Kidney (tissue), 14 donors: ENCODE results near the gene RAP1A. TPM values are rescaled to one million over a fixed set of nuclear protein-coding genes. Genes with fewer than 3 reads are reported as not detected.

Experiments used
- DNase-seq, 5 donors: peaks; one replicate each; pipeline ENCODE4 v3.0.0-alpha.2; 2013 to 2020
- FAIRE-seq: peaks from 2 replicates; lab custom pipeline; 2012; peaks lifted over from hg19 to GRCh38; lab: Jason Lieb, UNC
- H3K27ac ChIP-seq, 2 donors: one replicate each; pipeline ENCODE4 v1.7.0; 2013; ENCODE audit warnings: low read depth in 2 of 2, low read length in 2 of 2, inconsistent platforms in 1 of 2
- H3K27me3 ChIP-seq: one replicate; pipeline ENCODE4 v1.7.1; 2013; ENCODE audit warnings: low read length, inconsistent platforms; ENCODE audit not compliant: control insufficient read depth, insufficient read depth
- H3K36me3 ChIP-seq, 3 donors: one replicate each; pipeline versions ENCODE4 v1.7.0 to v1.7.1; 2013; ENCODE audit warnings: low read length in 3 of 3, control low read depth in 1 of 3, inconsistent platforms in 1 of 3; ENCODE audit not compliant: insufficient read depth in 3 of 3, control insufficient read depth in 2 of 3
- H3K4me1 ChIP-seq, 3 donors: one replicate each; pipeline versions ENCODE4 v1.7.0 to v1.7.1; 2013; ENCODE audit warnings: low read length in 3 of 3, inconsistent platforms in 1 of 3, low read depth in 1 of 3; ENCODE audit not compliant: control insufficient read depth in 2 of 3, insufficient read depth in 2 of 3
- H3K4me3 ChIP-seq, 3 donors: one replicate each; pipeline versions ENCODE4 v1.7.0 to v1.8.1; 2013; ENCODE audit warnings: low read length in 3 of 3, control low read depth in 1 of 3, inconsistent platforms in 1 of 3
- H3K9ac ChIP-seq, 3 donors: one replicate each; pipeline versions ENCODE4 v1.7.0 to v1.7.1; 2013; ENCODE audit warnings: low read length in 3 of 3, control low read depth in 1 of 3, inconsistent platforms in 1 of 3
- H3K9me3 ChIP-seq, 3 donors: one replicate each; pipeline versions ENCODE4 v1.7.0 to v1.7.1; 2013; ENCODE audit warnings: low read length in 3 of 3, control low read depth in 1 of 3, inconsistent platforms in 1 of 3; ENCODE audit not compliant: control insufficient read depth in 2 of 3, insufficient read depth in 1 of 3
- intact Hi-C: fragments of 100-400 bp; cut with DNase I; formaldehyde crosslinking; loops from one replicate; pipeline ENCODE4 v1.11.1; 2022
- polyA plus RNA-seq: library from polyadenylated mRNA; stranded (reverse); fragments of 350-450 nt; fragmentation: Illumina TruSeq; extraction: RNeasy Lipid Tissue Mini Kit (QIAGEN cat#74804); gene quantifications from one replicate; pipeline ENCODE4 v1.2.3, GENCODE V29; 2014; ENCODE audit warnings: low read depth, low replicate concordance; ENCODE audit not compliant: insufficient read depth
- total RNA-seq: library from RNA; stranded (reverse); fragmentation: NEBNext Ultra II Directional; extraction: Animal tissue kit (Norgen Biotek cat#: 25700); gene quantifications from one replicate; pipeline ENCODE4 v1.2.1, GENCODE V29; 2021
- TF ChIP-seq, protein P1 (sequence below): IDR thresholded peaks from 3 replicates; pipeline ENCODE4 v1.5.1; 2012; ENCODE audit warnings: mild to moderate bottlenecking, moderate library complexity, borderline replicate concordance; ENCODE audit not compliant: insufficient read depth; ENCODE audit errors: extremely low read depth
- donor health status: control.
- donor health status: control.
- donor health status: control.
- donor health status: control.
- donor health status: control.
- donor health status: DM: yes; HTN: yes; CAD: no.
- donor health status: Normal renal cell carcinoma (clear cell type).

RAP1A gene
- total and polyA plus RNA-seq, 2 donors from 2014 or later = 55.8 to 91.3 TPM

DNA sequence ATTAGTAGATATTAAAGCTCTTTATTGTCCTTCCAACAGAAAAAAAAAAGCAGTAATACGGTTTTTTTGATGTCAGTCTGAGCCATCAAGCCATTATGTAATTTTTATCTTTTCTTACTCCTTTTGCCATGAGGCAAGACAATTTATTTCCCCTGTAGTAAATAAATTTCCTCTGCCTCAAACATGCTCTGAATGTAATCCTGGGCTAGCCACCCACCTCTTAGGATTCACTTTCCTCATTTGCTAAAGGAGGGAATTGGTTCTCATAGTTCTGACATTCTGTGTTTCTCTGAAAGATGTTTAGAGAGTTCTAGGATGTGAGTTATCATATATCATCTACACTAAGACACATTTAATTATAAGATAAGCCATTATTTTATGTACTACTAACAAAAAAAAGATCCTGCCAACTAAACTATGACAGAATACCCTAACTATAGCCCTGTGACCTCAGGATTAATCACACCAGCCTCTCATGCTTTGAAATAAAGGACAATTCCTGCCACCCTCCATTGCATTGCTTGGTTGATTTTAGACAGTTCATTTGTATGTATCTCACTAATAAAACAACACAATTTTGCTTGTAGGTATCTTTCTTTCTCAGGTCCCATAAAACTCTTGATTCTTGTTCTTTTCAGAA is 34.0 kb upstream of the RAP1A start:
- H3K27me3 ChIP-seq = no peaks in the 10 kb centered on the region
- no peak overlapping the region for H3K27ac ChIP-seq
- intact Hi-C loops = no loop called here
- no peak for FAIRE-seq
- H3K4me1 ChIP-seq = peaks cover 0 to 10% (median 2%) of the 10 kb centered on the region in 3 donors
- TF ChIP-seq, protein P1, sequence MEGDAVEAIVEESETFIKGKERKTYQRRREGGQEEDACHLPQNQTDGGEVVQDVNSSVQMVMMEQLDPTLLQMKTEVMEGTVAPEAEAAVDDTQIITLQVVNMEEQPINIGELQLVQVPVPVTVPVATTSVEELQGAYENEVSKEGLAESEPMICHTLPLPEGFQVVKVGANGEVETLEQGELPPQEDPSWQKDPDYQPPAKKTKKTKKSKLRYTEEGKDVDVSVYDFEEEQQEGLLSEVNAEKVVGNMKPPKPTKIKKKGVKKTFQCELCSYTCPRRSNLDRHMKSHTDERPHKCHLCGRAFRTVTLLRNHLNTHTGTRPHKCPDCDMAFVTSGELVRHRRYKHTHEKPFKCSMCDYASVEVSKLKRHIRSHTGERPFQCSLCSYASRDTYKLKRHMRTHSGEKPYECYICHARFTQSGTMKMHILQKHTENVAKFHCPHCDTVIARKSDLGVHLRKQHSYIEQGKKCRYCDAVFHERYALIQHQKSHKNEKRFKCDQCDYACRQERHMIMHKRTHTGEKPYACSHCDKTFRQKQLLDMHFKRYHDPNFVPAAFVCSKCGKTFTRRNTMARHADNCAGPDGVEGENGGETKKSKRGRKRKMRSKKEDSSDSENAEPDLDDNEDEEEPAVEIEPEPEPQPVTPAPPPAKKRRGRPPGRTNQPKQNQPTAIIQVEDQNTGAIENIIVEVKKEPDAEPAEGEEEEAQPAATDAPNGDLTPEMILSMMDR = no peak
- H3K4me3 ChIP-seq = no peak overlapping the region
- no peaks in the 10 kb centered on the region for H3K9me3 ChIP-seq
- no peaks in the 10 kb centered on the region for H3K36me3 ChIP-seq
- DNase-seq = no peak
- no peak overlapping the region for H3K9ac ChIP-seq

DNA sequence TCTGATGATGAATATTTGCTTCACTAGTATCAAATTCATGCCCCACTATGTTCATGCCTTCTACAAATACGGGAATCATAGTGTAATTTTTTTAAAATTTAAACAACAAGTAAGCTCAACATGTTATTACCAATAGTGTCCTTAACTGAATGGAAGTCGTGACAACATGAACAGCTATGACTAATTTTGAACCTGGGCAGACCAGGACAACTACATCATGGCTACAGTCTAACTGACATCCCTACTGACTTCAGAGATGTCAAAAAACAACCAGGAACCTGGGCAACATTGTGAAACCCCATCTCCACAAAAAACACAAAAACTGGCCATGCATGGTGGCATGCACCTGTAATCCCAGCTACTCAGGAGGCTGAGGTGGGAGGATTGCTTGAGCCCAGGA is 33.5 kb upstream of the RAP1A start:
- Histone ChIP-seq H3K27ac (no peak overlapping the region), H3K4me1 (peaks cover 0 to 10% (median 2%) of the 10 kb centered on the region in 3 donors), H3K27me3 (no peaks in the 10 kb centered on the region), H3K9ac (no peak overlapping the region), H3K4me3 (no peak overlapping the region), H3K9me3 (no peaks in the 10 kb centered on the region), H3K36me3 (no peaks in the 10 kb centered on the region)
- TF ChIP-seq, protein P1 = no peak
- FAIRE-seq (no peak), DNase-seq (no peak)
- intact Hi-C loops = no loop called here

DNA sequence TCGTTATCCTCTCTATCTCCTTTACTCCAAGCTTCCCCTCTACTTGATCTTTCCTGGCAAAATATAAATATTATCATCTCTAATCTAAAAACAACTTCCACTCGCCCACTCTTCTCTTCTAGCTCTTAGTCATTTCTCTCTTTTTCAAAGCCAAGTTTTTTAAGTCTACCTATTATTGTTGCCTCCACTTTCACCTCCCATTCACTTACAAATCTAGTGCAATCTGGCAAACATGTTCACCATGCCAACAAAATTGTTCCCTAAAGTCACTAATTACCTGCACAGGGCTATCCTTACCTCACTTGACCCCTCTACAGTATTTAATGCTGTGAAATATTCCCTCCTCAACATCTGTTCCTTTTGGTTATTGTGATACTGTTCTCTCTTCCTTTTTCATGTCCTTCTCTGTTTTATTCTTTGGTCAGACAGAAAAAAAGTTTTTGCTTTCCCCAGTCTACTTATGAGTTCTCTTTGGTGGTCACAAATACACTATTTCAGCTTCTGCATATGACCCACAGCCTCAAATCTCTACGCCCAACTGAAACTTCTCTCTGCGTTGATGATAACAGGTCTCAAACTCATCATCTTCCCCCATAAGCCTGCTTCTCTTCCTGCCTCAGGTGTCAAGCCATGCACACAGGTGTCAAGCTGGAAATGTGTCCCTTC is 31.9 kb upstream of the RAP1A start:
- peaks cover 0 to 11% (median 8%) of the 10 kb centered on the region in 3 donors for H3K4me1 ChIP-seq
- intact Hi-C loops = no loop called here
- H3K27ac ChIP-seq = no peak overlapping the region
- H3K4me3 ChIP-seq = no peak overlapping the region
- DNase-seq (no peak), FAIRE-seq (no peak)
- no peaks in the 10 kb centered on the region for H3K36me3 ChIP-seq
- TF ChIP-seq, protein P1 = no peak
- H3K27me3 ChIP-seq = no peaks in the 10 kb centered on the region
- H3K9me3 ChIP-seq = no peaks in the 10 kb centered on the region
- H3K9ac ChIP-seq = no peak overlapping the region
